Pancreas (tissue), 10 donors: ENCODE results near the gene PTPRM. TPM values are rescaled to one million over a fixed set of nuclear protein-coding genes. Genes with fewer than 3 reads are reported as not detected.
A peak's percentile ranks its signal among the peaks of the same experiment; 100 is the strongest.

Experiments
- ATAC-seq, 4 donors: fragments of 200-7000 bp; cut with Tn5 transposase; one replicate each; pipeline versions ENCODE4 v1.8.0 to v1.9.1; 2020; ENCODE audit warnings: mild to moderate bottlenecking in 4 of 4, moderate library complexity in 4 of 4
- DNase-seq, 6 donors: peaks; one replicate each; pipeline ENCODE4 v3.0.0-alpha.2; 2020
- FAIRE-seq: peaks from 2 replicates; lab custom pipeline; 2012; peaks lifted over from hg19 to GRCh38; lab: Jason Lieb, UNC
- H3K27ac ChIP-seq, 4 donors: fragments of 200-600 bp; sonication (generic); 1 replicate in 3 of 4; 2 replicates in 1 of 4; pipeline versions ENCODE4 v1.5.0 to v1.8.0; 2020
- H3K27me3 ChIP-seq, 4 donors: fragments of 200-600 bp; one replicate each; pipeline ENCODE4 v1.8.0; 2021
- H3K36me3 ChIP-seq, 3 donors: fragments of 200-600 bp; sonication (generic) in 1 of 3; one replicate each; pipeline versions ENCODE4 v1.5.0 to v1.8.0; 2020 to 2021
- H3K4me1 ChIP-seq, 3 donors: fragments of 200-600 bp; one replicate each; pipeline ENCODE4 v1.8.0; 2021
- H3K4me3 ChIP-seq, 4 donors: fragments of 200-600 bp; sonication (generic) in 2 of 4; one replicate each; pipeline versions ENCODE4 v1.5.0 to v1.8.0; 2020 to 2021
- H3K9me3 ChIP-seq, 4 donors: fragments of 200-600 bp; one replicate each; pipeline ENCODE4 v1.8.0; 2021
- WGBS, 2 donors: extraction: QIAGEN DNeasy Blood & Tissue Kit; methylation state at CpG; one replicate each; pipeline ENCODE4 v1.1.7; 2013; 5-methylcytosine and 5-hydroxymethylcytosine counted together
- intact Hi-C, 3 donors: fragments of 100-400 bp; cut with DNase I; formaldehyde crosslinking; loops; one replicate each; pipeline versions ENCODE4 v1.11.1 to v1.14.2; 2022
- polyA plus RNA-seq, 2 donors: library from polyadenylated mRNA; stranded (reverse); fragments of 200-250 nt; gene quantifications; one replicate each; pipeline ENCODE4 v1.2.3, GENCODE V29; 2013
- total RNA-seq, 6 donors: library from RNA; stranded (reverse); fragmentation: NEBNext Ultra II Directional in 4 of 6; extraction: Animal tissue kit (Norgen Biotek cat#: 25700) in 4 of 6; gene quantifications; one replicate each; pipeline versions ENCODE4 v1.2.1 to v1.2.4, GENCODE V29; 2021 to 2023
- TF ChIP-seq, protein P1 (sequence below), 4 donors: fragments of 200-600 bp; sonication (generic) in 3 of 4; IDR thresholded peaks; one replicate each; pipeline versions ENCODE4 v1.5.0 to v1.8.0; 2021; ENCODE audit warnings: antibody characterized with exemption in 4 of 4
- donor health status: healthy with polysubstance abuse.
- donor health status: DM: no; HTN: no; CAD: no; lungs with moderate emphysema.
- donor health status: DM: no; HTN: no; CAD: no.
- donor health status: control.
- donor health status: control.
- donor health status: Bipolar disorder and iron deficiency.
- donor health status: DM: yes; HTN: yes; CAD: no.
- donor health status: DM: no; HTN: no; CAD: no.
- donor health status: DM: no; HTN: no; CAD: no.
- donor health status: DM: yes; HTN: yes; CAD: no.

PTPRM gene
- total and polyA plus RNA-seq, 8 donors, result 14.5 to 50.7 (median 19.7) TPM

DNA sequence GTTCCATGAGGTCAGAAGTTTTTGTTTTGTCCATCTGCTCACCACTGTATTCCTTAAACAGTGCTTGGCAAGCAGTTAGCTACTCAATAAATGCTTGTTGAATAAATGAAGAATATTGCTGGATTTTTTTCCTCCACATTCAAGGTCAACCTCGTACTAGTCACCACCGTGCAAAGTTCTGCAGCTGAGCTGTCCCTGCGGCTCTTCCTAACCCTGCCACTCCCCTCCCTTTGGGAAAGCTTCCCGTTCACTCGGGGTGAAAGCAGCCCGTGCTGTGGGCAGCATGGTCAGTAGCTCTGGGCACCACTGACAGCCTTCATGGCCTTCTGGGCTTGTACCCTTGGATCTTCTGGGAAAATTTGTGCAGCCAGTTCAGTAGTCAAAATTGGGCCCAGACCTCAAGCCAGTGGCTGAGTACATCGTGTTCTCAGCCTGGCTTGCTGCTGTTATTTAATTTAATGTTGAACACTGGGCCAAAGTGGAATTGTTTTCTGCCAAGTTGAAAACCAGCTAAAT, 572.8 kb downstream of the PTPRM start:
- peak in 2 of 4 donors; percentile 22 to 28 for ATAC-seq
- Histone ChIP-seq H3K36me3 (no peaks in the 10 kb centered on the region), H3K27me3 (no peaks in the 10 kb centered on the region), H3K4me3 (no peak overlapping the region), H3K27ac (no peak overlapping the region), H3K9me3 (no peaks in the 10 kb centered on the region), H3K4me1 (no peaks in the 10 kb centered on the region)
- WGBS, 2 donors, result 83 to 84% methylated on average over 7 of the region's 7 CpGs
- TF ChIP-seq, protein P1, sequence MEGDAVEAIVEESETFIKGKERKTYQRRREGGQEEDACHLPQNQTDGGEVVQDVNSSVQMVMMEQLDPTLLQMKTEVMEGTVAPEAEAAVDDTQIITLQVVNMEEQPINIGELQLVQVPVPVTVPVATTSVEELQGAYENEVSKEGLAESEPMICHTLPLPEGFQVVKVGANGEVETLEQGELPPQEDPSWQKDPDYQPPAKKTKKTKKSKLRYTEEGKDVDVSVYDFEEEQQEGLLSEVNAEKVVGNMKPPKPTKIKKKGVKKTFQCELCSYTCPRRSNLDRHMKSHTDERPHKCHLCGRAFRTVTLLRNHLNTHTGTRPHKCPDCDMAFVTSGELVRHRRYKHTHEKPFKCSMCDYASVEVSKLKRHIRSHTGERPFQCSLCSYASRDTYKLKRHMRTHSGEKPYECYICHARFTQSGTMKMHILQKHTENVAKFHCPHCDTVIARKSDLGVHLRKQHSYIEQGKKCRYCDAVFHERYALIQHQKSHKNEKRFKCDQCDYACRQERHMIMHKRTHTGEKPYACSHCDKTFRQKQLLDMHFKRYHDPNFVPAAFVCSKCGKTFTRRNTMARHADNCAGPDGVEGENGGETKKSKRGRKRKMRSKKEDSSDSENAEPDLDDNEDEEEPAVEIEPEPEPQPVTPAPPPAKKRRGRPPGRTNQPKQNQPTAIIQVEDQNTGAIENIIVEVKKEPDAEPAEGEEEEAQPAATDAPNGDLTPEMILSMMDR (IDR thresholded peaks at IDR 0.05), result no peak
- intact Hi-C loops, result no loop called here
- FAIRE-seq, result no peak
- no peak for DNase-seq

DNA sequence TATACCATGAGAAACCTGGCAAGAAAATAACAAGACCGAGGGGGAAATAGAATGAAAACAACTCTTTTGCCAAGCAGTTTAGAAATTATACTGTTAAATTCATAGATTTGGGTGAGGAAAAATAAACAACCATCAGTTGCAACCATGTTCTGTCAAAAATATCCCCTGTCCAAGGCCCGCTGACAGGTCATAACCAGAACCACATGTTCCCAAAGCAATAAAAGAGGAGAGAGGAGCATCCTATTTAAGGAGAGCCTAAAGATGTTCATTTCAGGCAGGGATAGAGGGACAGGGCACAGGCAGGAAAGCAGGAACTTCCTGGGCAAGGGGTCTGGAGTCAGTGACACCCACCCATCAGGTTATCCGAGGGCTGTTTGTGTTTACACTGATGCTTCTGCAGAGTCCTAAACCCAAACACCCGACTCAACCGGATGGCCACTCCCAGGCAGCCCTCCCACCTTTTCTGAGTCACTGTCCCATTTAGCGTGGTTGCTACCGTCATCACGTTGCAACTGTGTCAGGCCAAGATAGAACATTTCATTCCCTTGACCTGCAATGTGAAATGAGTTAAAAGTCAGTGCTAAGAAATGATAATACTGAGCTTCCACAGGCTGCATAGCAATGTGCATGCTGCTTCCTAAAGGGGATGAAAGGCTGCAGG, 573.9 kb downstream of the PTPRM start:
- intact Hi-C loops, result no loop called here
- no peak for DNase-seq
- Histone ChIP-seq H3K27me3 (no peaks in the 10 kb centered on the region), H3K4me3 (no peak overlapping the region), H3K9me3 (no peaks in the 10 kb centered on the region), H3K27ac (no peak overlapping the region), H3K36me3 (no peaks in the 10 kb centered on the region), H3K4me1 (no peaks in the 10 kb centered on the region)
- 81 to 85% methylated on average over 8 of the region's 8 CpGs for WGBS, 2 donors
- FAIRE-seq, result no peak
- peak in 2 of 4 donors; percentile 20 to 50 for ATAC-seq
- TF ChIP-seq, protein P1 (IDR thresholded peaks at IDR 0.05), result no peak

DNA sequence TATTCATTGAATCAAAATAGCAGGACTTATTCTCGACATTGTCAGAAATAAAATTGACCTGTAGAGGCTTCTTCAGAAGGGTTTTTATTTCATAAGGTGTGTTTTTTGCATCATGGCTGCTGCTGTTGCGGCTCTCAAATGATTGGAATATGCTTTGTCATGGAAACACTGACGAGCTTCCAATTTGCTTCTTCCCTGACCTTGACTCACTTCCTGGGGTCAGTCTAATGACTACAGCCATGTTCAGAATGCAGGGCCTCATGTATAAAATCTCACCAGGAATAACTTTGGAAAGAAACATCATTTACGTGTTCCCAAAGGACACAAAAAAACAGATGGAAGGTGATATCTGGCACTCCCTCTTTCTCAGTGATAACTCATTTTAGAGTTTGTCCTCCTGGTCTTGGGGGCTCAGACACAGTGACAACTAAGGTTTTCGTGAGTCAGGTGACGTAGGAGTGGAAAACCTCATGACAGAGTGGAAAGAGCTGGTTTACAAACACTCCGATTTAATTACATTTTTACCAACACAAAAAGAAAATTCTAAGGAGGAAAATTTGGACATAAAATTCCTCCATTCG, 575.1 kb downstream of the PTPRM start:
- no peak for FAIRE-seq

DNA sequence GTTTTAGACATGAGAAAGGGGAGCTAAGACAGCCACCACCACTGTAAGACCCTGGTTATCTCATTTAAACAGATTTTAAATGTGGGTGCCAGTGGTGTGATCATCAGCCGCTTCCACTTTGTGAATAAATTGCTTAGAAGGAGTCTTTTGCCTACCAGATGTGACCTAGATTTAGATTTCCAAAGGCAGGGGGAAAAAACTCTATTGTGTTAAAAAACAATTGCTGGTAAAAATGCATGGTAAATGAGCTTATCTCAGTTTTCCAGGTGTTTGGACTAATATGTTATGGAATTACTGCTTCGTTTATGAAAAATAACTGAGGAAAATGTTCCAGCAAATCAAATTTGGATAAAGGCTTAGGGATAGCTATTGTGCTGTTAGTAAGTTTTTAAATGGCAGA, 575.8 kb downstream of the PTPRM start:
- no peaks in the 10 kb centered on the region for H3K9me3 ChIP-seq
- FAIRE-seq (no peak), ATAC-seq (no peak), DNase-seq (no peak)
- H3K27ac ChIP-seq, result no peak overlapping the region
- intact Hi-C loops, result no loop called here
- no peaks in the 10 kb centered on the region for H3K4me1 ChIP-seq
- 86 to 88% methylated on average over 2 of the region's 2 CpGs for WGBS, 2 donors
- no peaks in the 10 kb centered on the region for H3K36me3 ChIP-seq
- TF ChIP-seq, protein P1 (IDR thresholded peaks at IDR 0.05), result no peak
- no peak overlapping the region for H3K4me3 ChIP-seq
- no peaks in the 10 kb centered on the region for H3K27me3 ChIP-seq

More for the DNA sequence above, 575.1 kb downstream of the PTPRM start:
- Histone ChIP-seq H3K27me3 (no peaks in the 10 kb centered on the region), H3K36me3 (no peaks in the 10 kb centered on the region), H3K4me3 (no peak overlapping the region), H3K9me3 (no peaks in the 10 kb centered on the region), H3K4me1 (no peaks in the 10 kb centered on the region), H3K27ac (no peak overlapping the region)
- DNase-seq, result no peak
- ATAC-seq, result no peak
- TF ChIP-seq, protein P1 (IDR thresholded peaks at IDR 0.05), result no peak
- intact Hi-C loops, result no loop called here
- WGBS, 2 donors, result 75 to 80% methylated on average over 8 of the region's 8 CpGs

DNA sequence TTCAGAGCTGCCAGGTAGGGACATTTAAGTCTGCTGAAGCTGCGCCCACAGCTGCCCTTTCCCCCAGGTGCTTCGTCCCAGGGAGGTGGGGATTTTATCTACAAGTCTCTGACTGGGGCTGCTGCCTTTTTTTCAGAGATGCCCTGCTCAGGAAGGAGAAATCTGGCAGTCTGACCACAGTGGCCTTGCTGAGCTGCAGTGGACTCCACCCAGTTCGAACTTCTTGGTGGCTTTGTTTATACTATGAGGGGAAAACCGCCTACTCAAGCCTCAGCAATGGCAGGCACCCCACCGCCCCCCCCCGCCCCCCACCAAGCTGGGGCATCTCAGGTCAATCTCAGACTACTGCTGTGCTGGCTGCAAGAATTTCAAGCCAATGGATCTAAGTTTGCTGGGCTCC, 584.1 kb downstream of the PTPRM start:
- H3K9me3 ChIP-seq, result no peaks in the 10 kb centered on the region
- H3K4me1 ChIP-seq, result no peaks in the 10 kb centered on the region
- DNase-seq (no peak), ATAC-seq (no peak), FAIRE-seq (no peak)
- no peak overlapping the region for H3K4me3 ChIP-seq
- TF ChIP-seq, protein P1 (IDR thresholded peaks at IDR 0.05), result no peak
- no peak overlapping the region for H3K27ac ChIP-seq
- no peaks in the 10 kb centered on the region for H3K36me3 ChIP-seq
- intact Hi-C loops, result no loop called here
- 80 to 82% methylated on average over 6 of the region's 6 CpGs for WGBS, 2 donors
- no peaks in the 10 kb centered on the region for H3K27me3 ChIP-seq
